GM23338 (cell line): Measurements from ENCODE around the gene KCNC4. TPM values are rescaled to one million over a fixed set of nuclear protein-coding genes. Genes with fewer than 3 reads are reported as not detected.

Experiments used
- ATAC-seq: fragments of 200-7000 bp; cut with Tn5 transposase; 3 replicates; pipeline ENCODE4 v1.9.1; 2020
- DNase-seq: peaks from one replicate; pipeline ENCODE4 v3.0.0-alpha.2; 2015; ENCODE audit warnings: low spot score
- H2AFZ ChIP-seq: fragments of 200-600 bp; sonication (generic); 2 replicates; pipeline ENCODE4 v1.8.0; 2016; ENCODE audit warnings: antibody characterized with exemption, mild to moderate bottlenecking, moderate library complexity
- H3F3A ChIP-seq: fragments of 200-600 bp; sonication (generic); replicated peaks from 2 replicates; pipeline ENCODE4 v1.8.0; 2017; ENCODE audit warnings: antibody characterized with exemption, mixed run types, low read depth
- H3K27ac ChIP-seq: fragments of 200-600 bp; sonication (generic); 2 replicates; pipeline ENCODE4 v1.6.1; 2016; ENCODE audit warnings: low read depth
- H3K27me3 ChIP-seq: fragments of 200-600 bp; sonication (generic); 2 replicates; pipeline ENCODE4 v1.8.0; 2016; ENCODE audit warnings: mild to moderate bottlenecking, mixed run types, moderate library complexity; ENCODE audit not compliant: insufficient read depth
- H3K36me3 ChIP-seq: fragments of 200-600 bp; sonication (generic); 2 replicates; pipeline ENCODE4 v1.8.0; 2016; ENCODE audit warnings: mild to moderate bottlenecking; ENCODE audit not compliant: insufficient read depth
- H3K4me1 ChIP-seq: fragments of 200-600 bp; sonication (generic); 2 replicates; pipeline ENCODE4 v1.8.0; 2016; ENCODE audit warnings: mild to moderate bottlenecking, moderate library complexity; ENCODE audit not compliant: insufficient read depth
- H3K4me2 ChIP-seq: fragments of 200-600 bp; sonication (generic); 2 replicates; pipeline ENCODE4 v1.7.1; 2017; ENCODE audit warnings: mixed run types
- H3K4me3 ChIP-seq: fragments of 200-600 bp; sonication (generic); 2 replicates; pipeline ENCODE4 v1.6.1; 2016; ENCODE audit warnings: mixed run types
- H3K79me2 ChIP-seq: fragments of 200-600 bp; sonication (generic); replicated peaks from 2 replicates; pipeline ENCODE4 v1.8.0; 2017; ENCODE audit warnings: mild to moderate bottlenecking; ENCODE audit not compliant: insufficient read depth
- H3K9me2 ChIP-seq: fragments of 200-600 bp; sonication (generic); 2 replicates; pipeline ENCODE4 v1.8.0; 2017; ENCODE audit not compliant: insufficient read depth
- H4K20me1 ChIP-seq: fragments of 200-600 bp; sonication (generic); replicated peaks from 2 replicates; pipeline ENCODE4 v1.8.0; 2017; ENCODE audit warnings: mild to moderate bottlenecking; ENCODE audit not compliant: insufficient read depth
- H3K27ac Mint-ChIP-seq: 2 replicates; pipeline ENCODE4 v1.8.0; 2020; ENCODE audit warnings: inconsistent platforms, mild to moderate bottlenecking, moderate library complexity, mixed read lengths
- H3K27me3 Mint-ChIP-seq: 3 replicates; pipeline ENCODE4 v1.8.0; 2022; ENCODE audit warnings: low read depth, mild to moderate bottlenecking, moderate library complexity, mixed read lengths, inconsistent platforms; ENCODE audit not compliant: insufficient read depth, poor library complexity
- H3K36me3 Mint-ChIP-seq: 3 replicates; pipeline ENCODE4 v1.8.0; 2021; ENCODE audit warnings: low read depth, mild to moderate bottlenecking, inconsistent platforms, moderate library complexity, mixed read lengths
- H3K4me1 Mint-ChIP-seq: 3 replicates; pipeline ENCODE4 v1.8.0; 2020; ENCODE audit warnings: mild to moderate bottlenecking, inconsistent platforms, mixed read lengths
- H3K4me3 Mint-ChIP-seq: 3 replicates; pipeline ENCODE4 v1.8.0; 2021; ENCODE audit warnings: moderate library complexity, mild to moderate bottlenecking, inconsistent platforms, mixed read lengths
- H3K9me3 Mint-ChIP-seq: 3 replicates; pipeline ENCODE4 v1.8.0; 2020; ENCODE audit warnings: moderate library complexity, mild to moderate bottlenecking, inconsistent platforms, mixed read lengths
- EZH2 ChIP-seq: fragments of 200-600 bp; sonication (generic); IDR thresholded peaks from one replicate; pipeline ENCODE4 v1.8.0; 2017; ENCODE audit warnings: antibody characterized with exemption, mild to moderate bottlenecking, low read depth; ENCODE audit not compliant: unreplicated experiment
- EZH2phosphoT487 ChIP-seq: fragments of 200-600 bp; sonication (generic); IDR thresholded peaks from one replicate; pipeline ENCODE4 v1.8.1; 2018; ENCODE audit warnings: antibody characterized with exemption; ENCODE audit not compliant: unreplicated experiment
- JUNB ChIP-seq: IDR thresholded peaks from one replicate; pipeline ENCODE4 v1.6.1; 2016; ENCODE audit warnings: antibody characterized with exemption; ENCODE audit not compliant: unreplicated experiment
- NANOG ChIP-seq: IDR thresholded peaks from 2 replicates; pipeline ENCODE4 v1.6.1; 2016; ENCODE audit warnings: antibody characterized with exemption, borderline replicate concordance
- POLR2AphosphoS5 ChIP-seq: IDR thresholded peaks from 2 replicates; pipeline ENCODE4 v1.6.1; 2016; ENCODE audit warnings: antibody characterized with exemption, low read depth
- STAT1 ChIP-seq: IDR thresholded peaks from one replicate; pipeline ENCODE4 v1.6.1; 2016; ENCODE audit warnings: antibody characterized with exemption; ENCODE audit not compliant: unreplicated experiment
- ZNF114 ChIP-seq: fragments of 250-450 bp; sonication (Bioruptor Pico); IDR thresholded peaks from 2 replicates; pipeline ENCODE4 v1.5.0; 2020; ENCODE audit warnings: mild to moderate bottlenecking, moderate library complexity
- ZNF331 ChIP-seq: fragments of 250-450 bp; sonication (Bioruptor Pico); IDR thresholded peaks from 2 replicates; pipeline ENCODE4 v1.5.0; 2020; ENCODE audit warnings: low read depth, mild to moderate bottlenecking, moderate library complexity
- polyA plus RNA-seq: library from polyadenylated mRNA; unstranded; fragments of >200 nt; fragmentation: Nextera tagmentation; extraction: Ambion mirVana; gene quantifications from 2 replicates; pipeline ENCODE4 v1.2.1, GENCODE V29; 2016
- total RNA-seq: library from RNA; depleted of rRNA; stranded (reverse); fragments of >200 nt; shearing (Covaris generic); gene quantifications from 2 replicates; pipeline ENCODE4 v1.2.3, GENCODE V29; 2014
- TF ChIP-seq, protein P1 (sequence below): IDR thresholded peaks from one replicate; pipeline ENCODE4 v1.6.1; 2018; ENCODE audit warnings: antibody characterized with exemption; ENCODE audit not compliant: unreplicated experiment
- TF ChIP-seq, protein P2 (sequence below), 2 experiments: fragments of 200-600 bp in 1 of 2; sonication (generic) in 1 of 2; conservative IDR thresholded peaks; 2 replicates each; pipeline versions ENCODE4 v1.5.1 to v1.6.1; 2016 to 2017; ENCODE audit warnings: antibody characterized with exemption in 2 of 2, low read depth in 2 of 2, mild to moderate bottlenecking in 2 of 2, moderate library complexity in 1 of 2

The KCNC4 gene
- total and polyA plus RNA-seq, 2 experiments from 2014 or later = 3.5 to 10.7 TPM

DNA sequence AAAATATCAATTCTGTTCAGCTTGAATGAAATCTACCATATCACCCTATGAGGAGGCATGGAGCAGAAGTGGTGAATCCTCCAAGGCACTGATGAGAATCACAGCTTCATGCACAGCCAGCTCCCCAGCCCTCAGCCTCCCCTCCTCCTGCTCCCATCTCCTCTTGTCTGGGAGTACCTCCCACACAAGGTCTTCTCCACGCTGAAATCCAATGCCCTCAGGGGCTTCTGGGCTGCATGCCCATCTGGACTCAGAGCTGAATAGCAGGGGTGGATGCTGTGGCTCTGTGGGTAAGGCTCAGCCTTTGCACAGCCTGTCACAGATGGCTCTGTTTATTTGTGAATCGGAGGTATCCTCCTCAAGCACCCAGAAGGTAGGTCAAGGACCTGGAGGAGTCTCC, 48.6 kb downstream of the KCNC4 start:
- Histone ChIP-seq H3K36me3 (no peaks in the 10 kb centered on the region), H3K4me1 (peaks cover 5% of the 10 kb centered on the region; the same call in 1 of the 2 replicates), H4K20me1 (no peaks in the 10 kb centered on the region), H3K27ac (no peak overlapping the region), H3K4me2 (no peak overlapping the region), H2AFZ (no peak overlapping the region), H3K4me3 (no peak overlapping the region), H3K9me2 (no peaks in the 10 kb centered on the region; the same call in 1 of the 2 replicates), H3K79me2 (no peaks in the 10 kb centered on the region), H3F3A (no peaks in the 10 kb centered on the region), H3K27me3 (no peaks in the 10 kb centered on the region)
- Mint-ChIP-seq H3K9me3 (no peaks in the 10 kb centered on the region), H3K27me3 (peaks cover 5% of the 10 kb centered on the region), H3K4me3 (no peak overlapping the region), H3K4me1 (peaks cover 8% of the 10 kb centered on the region; the same call in 2 of the 3 replicates), H3K36me3 (no peaks in the 10 kb centered on the region), H3K27ac (no peak overlapping the region)
- TF ChIP-seq ZNF114 (no peak), STAT1 (no peak), NANOG (no peak), JUNB (no peak)
- TF ChIP-seq, protein P1, sequence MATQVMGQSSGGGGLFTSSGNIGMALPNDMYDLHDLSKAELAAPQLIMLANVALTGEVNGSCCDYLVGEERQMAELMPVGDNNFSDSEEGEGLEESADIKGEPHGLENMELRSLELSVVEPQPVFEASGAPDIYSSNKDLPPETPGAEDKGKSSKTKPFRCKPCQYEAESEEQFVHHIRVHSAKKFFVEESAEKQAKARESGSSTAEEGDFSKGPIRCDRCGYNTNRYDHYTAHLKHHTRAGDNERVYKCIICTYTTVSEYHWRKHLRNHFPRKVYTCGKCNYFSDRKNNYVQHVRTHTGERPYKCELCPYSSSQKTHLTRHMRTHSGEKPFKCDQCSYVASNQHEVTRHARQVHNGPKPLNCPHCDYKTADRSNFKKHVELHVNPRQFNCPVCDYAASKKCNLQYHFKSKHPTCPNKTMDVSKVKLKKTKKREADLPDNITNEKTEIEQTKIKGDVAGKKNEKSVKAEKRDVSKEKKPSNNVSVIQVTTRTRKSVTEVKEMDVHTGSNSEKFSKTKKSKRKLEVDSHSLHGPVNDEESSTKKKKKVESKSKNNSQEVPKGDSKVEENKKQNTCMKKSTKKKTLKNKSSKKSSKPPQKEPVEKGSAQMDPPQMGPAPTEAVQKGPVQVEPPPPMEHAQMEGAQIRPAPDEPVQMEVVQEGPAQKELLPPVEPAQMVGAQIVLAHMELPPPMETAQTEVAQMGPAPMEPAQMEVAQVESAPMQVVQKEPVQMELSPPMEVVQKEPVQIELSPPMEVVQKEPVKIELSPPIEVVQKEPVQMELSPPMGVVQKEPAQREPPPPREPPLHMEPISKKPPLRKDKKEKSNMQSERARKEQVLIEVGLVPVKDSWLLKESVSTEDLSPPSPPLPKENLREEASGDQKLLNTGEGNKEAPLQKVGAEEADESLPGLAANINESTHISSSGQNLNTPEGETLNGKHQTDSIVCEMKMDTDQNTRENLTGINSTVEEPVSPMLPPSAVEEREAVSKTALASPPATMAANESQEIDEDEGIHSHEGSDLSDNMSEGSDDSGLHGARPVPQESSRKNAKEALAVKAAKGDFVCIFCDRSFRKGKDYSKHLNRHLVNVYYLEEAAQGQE = no peak
- TF ChIP-seq, protein P2, sequence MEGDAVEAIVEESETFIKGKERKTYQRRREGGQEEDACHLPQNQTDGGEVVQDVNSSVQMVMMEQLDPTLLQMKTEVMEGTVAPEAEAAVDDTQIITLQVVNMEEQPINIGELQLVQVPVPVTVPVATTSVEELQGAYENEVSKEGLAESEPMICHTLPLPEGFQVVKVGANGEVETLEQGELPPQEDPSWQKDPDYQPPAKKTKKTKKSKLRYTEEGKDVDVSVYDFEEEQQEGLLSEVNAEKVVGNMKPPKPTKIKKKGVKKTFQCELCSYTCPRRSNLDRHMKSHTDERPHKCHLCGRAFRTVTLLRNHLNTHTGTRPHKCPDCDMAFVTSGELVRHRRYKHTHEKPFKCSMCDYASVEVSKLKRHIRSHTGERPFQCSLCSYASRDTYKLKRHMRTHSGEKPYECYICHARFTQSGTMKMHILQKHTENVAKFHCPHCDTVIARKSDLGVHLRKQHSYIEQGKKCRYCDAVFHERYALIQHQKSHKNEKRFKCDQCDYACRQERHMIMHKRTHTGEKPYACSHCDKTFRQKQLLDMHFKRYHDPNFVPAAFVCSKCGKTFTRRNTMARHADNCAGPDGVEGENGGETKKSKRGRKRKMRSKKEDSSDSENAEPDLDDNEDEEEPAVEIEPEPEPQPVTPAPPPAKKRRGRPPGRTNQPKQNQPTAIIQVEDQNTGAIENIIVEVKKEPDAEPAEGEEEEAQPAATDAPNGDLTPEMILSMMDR (conservative IDR thresholded peaks at IDR 0.05; ENCODE audit: low read depth in 2 of 2) = no peak
- DNase-seq = no peak
- ATAC-seq = no peak

- Histone ChIP-seq H3K4me3 (no peak overlapping the region), H3K4me1 (peaks cover 5% of the 10 kb centered on the region; the same call in 1 of the 2 replicates), H3F3A (no peaks in the 10 kb centered on the region), H3K9me2 (no peaks in the 10 kb centered on the region; the same call in 1 of the 2 replicates), H3K27me3 (no peaks in the 10 kb centered on the region), H3K4me2 (no peak overlapping the region), H2AFZ (no peak overlapping the region), H3K36me3 (no peaks in the 10 kb centered on the region), H4K20me1 (no peaks in the 10 kb centered on the region), H3K27ac (no peak overlapping the region), H3K79me2 (no peaks in the 10 kb centered on the region)
- DNase-seq (no peak), ATAC-seq (no peak)
- Mint-ChIP-seq H3K4me3 (no peak overlapping the region), H3K9me3 (no peaks in the 10 kb centered on the region), H3K27me3 (peaks cover 2% of the 10 kb centered on the region), H3K36me3 (no peaks in the 10 kb centered on the region), H3K27ac (no peak overlapping the region), H3K4me1 (peaks cover 8% of the 10 kb centered on the region; the same call in 2 of the 3 replicates)
- TF ChIP-seq ZNF331 (CRISPR knock-in tag) (no peak), JUNB (no peak), EZH2phosphoT487 (no peak), EZH2 (no peak), ZNF114 (no peak), POLR2AphosphoS5 (no peak), STAT1 (no peak), NANOG (no peak)
- TF ChIP-seq, protein P2 (conservative IDR thresholded peaks at IDR 0.05; ENCODE audit: low read depth in 2 of 2) = no peak
- TF ChIP-seq, protein P1 = no peak
Observed at GRCh38 chr1:110259770-110260169, 49.7 kb downstream of the KCNC4 start.
